ENCODE data around the gene SAMD1. TPM values are rescaled to one million over a fixed set of nuclear protein-coding genes. Genes with fewer than 3 reads are reported as not detected.

Gene SAMD1
- total RNA-seq, 1 donor from 2014 or later, result 9.4 TPM

- Histone ChIP-seq H3K27ac (peak overlapping the region; percentile 90), H3K36me3 (peaks cover 39 to 40% of the 10 kb centered on the region in 2 donors), H3K4me3 (peak overlapping the region in 1 of 2 donors; percentile 41), H3K9me3 (no peaks in the 10 kb centered on the region), H3K4me1 (peaks cover 11 to 47% of the 10 kb centered on the region in 2 donors), H3K27me3 (no peaks in the 10 kb centered on the region)
- intact Hi-C loops (cut with DNase I), result loop anchor here (2.0 kb wide), 1 partner anchor 17 kb away; the partner anchor contains the start of gene SAMD1
- no peak for TF ChIP-seq CTCF (IDR thresholded peaks at IDR 0.05)
- peak in 1 of 2 donors; percentile 87 for DNase-seq (ENCODE audit: low spot score in 2 of 2)
Measured at GRCh38 chr19:14107581-14108461, 17.3 kb upstream of the SAMD1 start.

DNA sequence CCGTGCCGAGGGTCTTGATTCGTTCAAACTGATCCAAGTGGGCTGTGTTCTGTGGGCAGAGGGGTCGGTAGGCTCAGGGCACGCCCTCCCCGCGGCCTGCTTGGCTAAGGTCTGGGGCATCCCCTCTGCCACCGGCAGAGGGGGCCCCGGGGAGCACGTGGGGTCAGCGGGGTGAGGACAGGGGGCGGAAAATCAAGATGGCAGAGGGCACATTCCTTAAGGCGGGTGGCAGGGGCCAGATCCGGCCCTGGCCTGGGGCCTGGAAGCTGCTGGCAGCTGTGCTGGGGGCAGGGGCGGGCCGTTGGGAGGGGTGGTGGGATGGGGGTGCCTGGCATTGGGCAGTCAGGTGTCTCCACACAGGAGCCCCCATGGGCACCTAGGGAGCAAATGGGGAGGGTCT, 16.3 kb upstream of the SAMD1 start:
- Histone ChIP-seq H3K4me3 (no peak overlapping the region), H3K4me1 (peaks cover 3 to 37% of the 10 kb centered on the region in 2 donors), H3K27me3 (no peaks in the 10 kb centered on the region), H3K36me3 (peaks cover 49% of the 10 kb centered on the region in 2 donors), H3K27ac (peak overlapping the region; percentile 90), H3K9me3 (no peaks in the 10 kb centered on the region)
- TF ChIP-seq CTCF (IDR thresholded peaks at IDR 0.05), result no peak
- no peak for DNase-seq (ENCODE audit: low spot score in 2 of 2)
- intact Hi-C loops (cut with DNase I), result loop anchor here (2.0 kb wide), 1 partner anchor 16 kb away; the partner anchor contains the start of gene SAMD1

- no peak overlapping the region for H3K4me3 ChIP-seq
- peaks cover 3 to 30% of the 10 kb centered on the region in 2 donors for H3K4me1 ChIP-seq
- no peak for TF ChIP-seq CTCF (IDR thresholded peaks at IDR 0.05)
- no peaks in the 10 kb centered on the region for H3K9me3 ChIP-seq
- intact Hi-C loops (cut with DNase I), result loop anchor here (2.0 kb wide), 1 partner anchor 15 kb away; the partner anchor contains the start of gene SAMD1
- H3K27me3 ChIP-seq, result no peaks in the 10 kb centered on the region
- DNase-seq (ENCODE audit: low spot score in 2 of 2), result no peak
- no peak overlapping the region for H3K27ac ChIP-seq
- H3K36me3 ChIP-seq, result peaks cover 61% of the 10 kb centered on the region in 2 donors
Measured at GRCh38 chr19:14105680-14106079, 15.1 kb upstream of the SAMD1 start.

DNA sequence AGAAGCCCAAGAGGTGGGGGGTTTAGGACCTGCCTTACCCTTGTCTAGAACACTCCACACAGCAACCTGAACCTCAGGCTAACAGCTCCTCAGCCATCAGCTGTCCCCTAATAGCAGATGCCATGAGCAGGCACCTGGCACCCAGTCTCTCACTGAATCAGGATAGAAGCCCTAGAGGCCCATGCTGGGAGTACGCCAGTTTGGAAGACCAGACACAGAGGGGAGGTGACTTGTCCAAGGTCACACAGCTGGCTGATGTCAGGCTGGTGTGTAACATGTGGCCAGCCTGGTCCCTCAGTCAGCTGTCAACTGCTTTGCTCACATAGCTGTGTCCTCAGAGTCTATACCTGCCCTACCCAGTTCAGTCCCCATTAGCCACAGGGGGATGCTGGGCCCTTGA, 12.8 kb upstream of the SAMD1 start:
- no peak overlapping the region for H3K27ac ChIP-seq
- H3K9me3 ChIP-seq, result no peaks in the 10 kb centered on the region
- no peak for TF ChIP-seq CTCF (IDR thresholded peaks at IDR 0.05)
- DNase-seq (ENCODE audit: low spot score in 2 of 2), result no peak
- H3K4me3 ChIP-seq, result no peak overlapping the region
- peaks cover 0 to 15% of the 10 kb centered on the region in 2 donors for H3K4me1 ChIP-seq
- peaks cover 79 to 81% of the 10 kb centered on the region in 2 donors for H3K36me3 ChIP-seq
- H3K27me3 ChIP-seq, result no peaks in the 10 kb centered on the region
- intact Hi-C loops (cut with DNase I), result no loop called here

DNA sequence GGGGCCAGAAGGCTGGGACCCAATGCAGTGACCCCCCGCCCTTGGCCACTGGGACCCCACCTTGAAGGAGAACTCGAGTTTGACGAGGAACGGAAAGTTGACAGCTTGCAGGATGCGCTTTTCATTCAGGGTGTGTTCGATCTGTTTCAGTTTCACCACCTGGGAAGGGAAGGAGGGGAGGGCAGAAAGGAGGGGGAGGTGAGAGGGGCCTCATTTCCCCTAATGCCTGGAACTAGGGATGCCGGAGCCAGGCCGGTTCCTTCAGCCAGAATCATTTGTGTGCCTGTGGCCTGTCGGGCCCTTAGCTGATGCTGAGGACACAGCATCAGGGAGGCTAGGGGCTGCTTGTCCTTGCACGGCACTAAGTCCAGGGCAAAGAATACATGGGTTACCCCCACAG, 12.2 kb upstream of the SAMD1 start:
- intact Hi-C loops (cut with DNase I), result no loop called here
- no peaks in the 10 kb centered on the region for H3K9me3 ChIP-seq
- peaks cover 85 to 86% of the 10 kb centered on the region in 2 donors for H3K36me3 ChIP-seq
- peak overlapping the region in 1 of 2 donors; percentile 30 for H3K27ac ChIP-seq
- H3K4me1 ChIP-seq, result peaks cover 0 to 9% of the 10 kb centered on the region in 2 donors
- TF ChIP-seq CTCF (IDR thresholded peaks at IDR 0.05), result no peak
- H3K27me3 ChIP-seq, result no peaks in the 10 kb centered on the region
- no peak for DNase-seq (ENCODE audit: low spot score in 2 of 2)
- no peak overlapping the region for H3K4me3 ChIP-seq
